GM12872 (cell line): ENCODE data around the gene ZNF592.

Experiments
- TF ChIP-seq, protein P1 (sequence below): IDR thresholded peaks from 3 replicates; pipeline ENCODE4 v1.5.1; 2011; ENCODE audit warnings: low read depth, mild to moderate bottlenecking, low read length, moderate library complexity; ENCODE audit not compliant: insufficient read depth

ZNF592 gene

DNA sequence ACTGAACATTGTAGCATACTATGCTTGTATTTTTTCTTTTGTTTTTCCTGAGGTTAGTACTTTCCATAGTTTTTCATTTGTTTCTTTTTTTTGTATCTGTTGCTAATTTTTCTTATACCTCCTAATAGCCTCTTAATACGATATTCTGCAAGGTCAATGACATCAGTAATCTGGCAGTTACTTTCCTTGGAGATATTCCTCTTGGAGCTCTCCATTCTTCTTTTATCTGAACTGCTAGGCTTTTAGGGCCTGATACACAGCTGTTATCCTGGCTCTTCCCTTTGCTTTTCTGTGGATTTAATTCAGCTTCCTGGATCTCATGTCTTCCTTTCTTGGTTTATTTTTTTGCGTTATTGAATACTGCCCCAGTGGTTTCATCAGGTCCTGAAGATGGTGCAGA lies 81.6 kb downstream of the ZNF592 start:
- TF ChIP-seq, protein P1, sequence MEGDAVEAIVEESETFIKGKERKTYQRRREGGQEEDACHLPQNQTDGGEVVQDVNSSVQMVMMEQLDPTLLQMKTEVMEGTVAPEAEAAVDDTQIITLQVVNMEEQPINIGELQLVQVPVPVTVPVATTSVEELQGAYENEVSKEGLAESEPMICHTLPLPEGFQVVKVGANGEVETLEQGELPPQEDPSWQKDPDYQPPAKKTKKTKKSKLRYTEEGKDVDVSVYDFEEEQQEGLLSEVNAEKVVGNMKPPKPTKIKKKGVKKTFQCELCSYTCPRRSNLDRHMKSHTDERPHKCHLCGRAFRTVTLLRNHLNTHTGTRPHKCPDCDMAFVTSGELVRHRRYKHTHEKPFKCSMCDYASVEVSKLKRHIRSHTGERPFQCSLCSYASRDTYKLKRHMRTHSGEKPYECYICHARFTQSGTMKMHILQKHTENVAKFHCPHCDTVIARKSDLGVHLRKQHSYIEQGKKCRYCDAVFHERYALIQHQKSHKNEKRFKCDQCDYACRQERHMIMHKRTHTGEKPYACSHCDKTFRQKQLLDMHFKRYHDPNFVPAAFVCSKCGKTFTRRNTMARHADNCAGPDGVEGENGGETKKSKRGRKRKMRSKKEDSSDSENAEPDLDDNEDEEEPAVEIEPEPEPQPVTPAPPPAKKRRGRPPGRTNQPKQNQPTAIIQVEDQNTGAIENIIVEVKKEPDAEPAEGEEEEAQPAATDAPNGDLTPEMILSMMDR = no peak

DNA sequence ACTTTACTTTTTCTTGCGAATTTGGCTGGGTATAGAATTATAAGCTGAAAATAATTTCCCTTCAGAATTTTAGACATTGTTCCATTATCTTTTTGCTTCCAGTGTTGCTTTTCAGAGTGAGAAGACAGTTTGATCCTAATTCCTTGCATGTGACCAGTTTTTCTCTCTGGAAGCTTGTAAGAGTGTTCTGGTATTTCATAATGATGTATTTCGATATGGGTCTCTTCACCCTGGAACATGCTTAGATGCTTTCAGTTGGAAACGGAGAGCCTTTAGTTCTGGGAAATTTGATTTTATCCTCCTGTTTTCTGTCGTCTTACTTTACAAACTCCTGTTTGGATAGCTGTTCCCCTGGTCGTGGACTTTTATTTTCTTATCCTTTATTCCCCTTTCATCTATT lies 82.6 kb downstream of the ZNF592 start:
- TF ChIP-seq, protein P1 = no peak

DNA sequence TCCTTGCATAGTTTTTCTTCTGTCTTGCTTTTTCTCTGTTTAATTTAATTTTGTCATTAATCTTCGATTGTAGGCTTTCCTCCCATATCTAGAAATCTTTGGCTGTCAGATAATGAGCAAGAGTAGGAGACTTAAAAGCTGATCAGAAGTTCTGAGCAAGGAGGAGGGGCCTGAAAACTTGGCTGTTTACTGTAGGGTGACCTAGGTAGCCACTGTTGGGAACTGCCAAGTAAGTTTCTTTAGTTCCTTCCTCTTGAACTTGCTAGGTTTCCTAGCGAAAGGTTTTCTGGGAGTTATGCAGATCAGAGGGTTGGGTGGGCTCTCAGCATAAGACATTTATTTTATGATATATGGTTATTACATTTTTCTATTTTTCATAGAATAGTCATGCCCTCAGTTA lies 83.2 kb downstream of the ZNF592 start:
- TF ChIP-seq, protein P1 = no peak

DNA sequence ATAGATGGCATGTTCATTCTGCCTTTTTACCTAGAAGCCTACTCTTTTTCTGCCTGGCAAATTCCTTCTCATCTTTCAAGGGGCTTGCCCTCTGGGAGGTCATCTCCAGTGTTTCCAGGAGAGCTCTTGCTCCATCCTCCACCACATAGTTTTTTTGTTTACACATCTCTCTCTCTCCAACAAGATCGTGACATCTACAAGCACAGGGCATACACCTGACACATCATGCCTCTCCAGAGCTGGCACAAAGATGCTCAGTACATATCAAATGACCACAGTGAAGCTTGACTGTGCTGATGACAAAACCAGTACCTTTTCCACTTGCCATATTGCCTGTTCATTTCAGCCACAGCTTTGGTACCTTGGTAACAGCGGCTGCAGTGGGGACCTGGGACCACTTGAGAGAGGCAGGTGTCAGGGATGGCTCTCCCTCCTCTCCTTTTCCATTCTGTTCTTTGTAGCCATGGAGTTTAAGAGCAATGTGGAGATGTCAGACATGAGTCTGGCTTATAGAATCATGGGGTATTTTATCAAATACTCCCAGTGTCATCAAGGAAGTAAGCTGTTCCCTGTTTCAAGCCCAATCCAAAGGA lies 84.2 kb downstream of the ZNF592 start:
- TF ChIP-seq, protein P1 = no peak

DNA sequence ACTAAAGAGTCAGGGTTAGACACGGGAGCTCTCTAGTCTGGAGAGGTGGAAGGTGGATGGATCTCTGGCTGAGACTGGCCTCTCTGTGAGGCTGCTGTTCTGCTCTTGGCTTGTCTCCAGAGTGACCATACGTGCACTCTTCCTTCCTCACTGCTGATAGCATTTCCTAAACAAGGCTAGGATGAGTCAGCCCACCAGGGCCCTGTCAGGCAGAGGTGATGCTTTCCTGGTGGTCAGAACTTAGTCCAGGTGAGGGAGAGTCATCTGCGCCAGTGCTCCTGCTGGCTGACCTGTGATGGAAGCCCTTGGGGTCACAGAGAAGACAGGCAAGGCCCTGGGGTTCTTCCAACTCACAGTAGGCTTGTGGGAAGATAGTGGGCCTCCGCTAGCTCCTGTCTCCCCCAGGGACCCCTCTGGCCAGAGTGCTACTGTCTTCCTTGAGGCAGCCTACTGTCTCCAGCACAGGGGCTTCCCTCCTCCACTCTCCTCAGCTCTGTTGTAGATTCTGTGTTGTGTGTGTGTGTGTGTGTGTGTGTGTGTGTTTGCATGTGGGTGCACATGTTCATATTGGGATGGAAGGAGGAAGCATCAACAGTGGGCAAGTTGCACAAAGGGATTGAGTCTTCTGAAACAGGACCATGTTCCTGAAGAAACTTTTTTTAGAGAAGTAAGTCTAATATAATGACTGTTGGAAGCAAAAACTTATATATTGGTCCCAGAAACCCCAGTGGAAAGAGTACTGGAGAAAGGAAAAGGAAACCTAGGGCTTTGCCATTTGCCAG lies 85.2 kb downstream of the ZNF592 start:
- TF ChIP-seq, protein P1 = no peak

DNA sequence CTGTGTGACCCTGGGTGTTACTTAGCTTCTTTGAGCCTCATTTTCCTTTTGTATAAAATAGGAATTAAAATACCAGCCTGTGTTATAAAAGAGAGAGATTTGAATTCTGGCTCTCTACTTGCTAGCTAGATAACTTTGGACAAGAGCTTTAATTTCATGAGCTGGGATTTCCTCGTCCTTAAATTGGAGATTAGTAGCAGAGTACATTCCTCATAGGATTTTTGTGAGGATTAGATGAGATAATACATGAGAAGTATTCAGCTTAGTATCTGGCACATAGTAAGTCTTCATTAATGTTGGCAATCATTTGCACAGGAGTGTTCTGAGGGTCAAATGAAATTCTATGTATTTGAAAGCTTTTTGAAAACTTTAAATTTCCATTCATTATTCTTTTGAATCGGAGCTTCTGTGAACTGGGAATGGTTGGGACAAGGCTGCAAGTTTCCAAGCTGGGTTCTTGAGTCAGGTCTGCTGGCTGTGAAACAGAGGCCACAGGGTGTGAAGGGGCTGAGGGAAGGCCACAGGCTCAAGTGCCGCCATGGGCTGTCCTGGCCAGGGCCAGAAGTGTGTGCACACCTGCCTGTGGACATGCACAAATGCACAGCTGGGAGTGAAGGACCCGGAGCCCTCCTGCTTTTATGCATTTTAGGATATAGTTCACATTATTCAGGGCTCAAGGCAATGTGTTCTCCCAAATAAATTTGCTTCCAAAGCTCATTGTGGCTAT lies 86.0 kb downstream of the ZNF592 start:
- TF ChIP-seq, protein P1 = no peak

DNA sequence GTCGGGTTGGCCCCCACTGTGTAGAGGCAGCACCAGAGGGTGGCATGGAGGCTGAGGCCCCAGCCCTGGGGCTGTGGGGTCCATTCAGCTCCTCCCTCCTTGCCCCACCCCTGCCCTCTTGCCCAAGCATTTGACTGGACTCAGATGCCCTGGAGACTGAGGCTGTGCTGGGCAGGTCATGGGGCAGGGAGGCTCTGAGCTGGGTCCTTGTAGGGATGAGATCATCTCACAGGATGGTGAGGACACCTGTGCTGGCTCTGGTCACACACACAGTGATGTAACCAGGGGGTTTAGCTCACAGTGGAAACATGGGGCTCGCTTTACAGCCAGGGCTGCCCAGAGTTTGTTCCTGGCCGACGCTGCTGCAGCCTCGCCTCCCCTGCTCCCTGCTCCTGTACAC lies 86.6 kb downstream of the ZNF592 start:
- TF ChIP-seq, protein P1 = no peak
